NCI-H226 (cell line): ENCODE results near the gene FZD8.

Source experiments
- DNase-seq: peaks from one replicate; pipeline ENCODE4 v3.0.0-alpha.2; 2015

FZD8 gene

DNA sequence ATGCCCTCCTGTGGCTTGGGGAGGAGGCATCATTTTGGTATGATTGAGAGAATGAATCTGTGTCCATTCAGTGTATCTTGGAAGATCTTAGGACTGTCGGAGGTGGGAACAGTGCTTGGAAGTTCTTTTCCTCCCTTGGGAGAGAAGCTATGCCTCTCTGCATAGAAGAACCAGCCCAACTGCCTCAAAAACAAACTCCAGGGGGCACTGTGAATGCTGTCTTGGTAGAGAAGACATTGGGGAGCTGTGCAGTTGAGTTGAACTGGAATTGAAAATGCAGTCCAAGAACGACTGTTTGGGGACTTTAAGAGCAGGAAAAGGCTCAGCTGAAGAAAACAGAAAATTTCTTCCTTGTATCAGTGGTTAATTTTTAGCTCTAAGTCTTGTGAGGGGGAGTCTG is 41.9 kb downstream of the FZD8 start:
- no peak for DNase-seq

DNA sequence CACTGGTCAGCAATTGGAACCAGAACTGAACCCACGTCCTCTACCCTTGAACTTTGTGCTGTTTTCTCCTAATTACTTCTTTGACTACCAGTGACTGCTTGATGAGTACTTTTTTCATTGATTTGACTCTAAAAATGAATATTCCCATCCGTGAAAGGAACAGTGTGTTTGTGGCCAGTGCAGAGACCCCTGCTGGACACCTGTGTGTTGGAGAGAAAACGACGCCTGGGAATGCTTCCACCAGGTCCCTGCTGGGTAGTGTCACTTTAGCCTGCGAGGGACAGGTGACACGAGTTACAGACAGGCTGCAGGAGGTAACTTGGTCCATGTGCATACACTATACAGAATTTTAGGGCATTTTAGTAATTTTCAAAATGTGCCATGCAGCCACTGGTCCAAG is 43.7 kb downstream of the FZD8 start:
- DNase-seq: no peak

DNA sequence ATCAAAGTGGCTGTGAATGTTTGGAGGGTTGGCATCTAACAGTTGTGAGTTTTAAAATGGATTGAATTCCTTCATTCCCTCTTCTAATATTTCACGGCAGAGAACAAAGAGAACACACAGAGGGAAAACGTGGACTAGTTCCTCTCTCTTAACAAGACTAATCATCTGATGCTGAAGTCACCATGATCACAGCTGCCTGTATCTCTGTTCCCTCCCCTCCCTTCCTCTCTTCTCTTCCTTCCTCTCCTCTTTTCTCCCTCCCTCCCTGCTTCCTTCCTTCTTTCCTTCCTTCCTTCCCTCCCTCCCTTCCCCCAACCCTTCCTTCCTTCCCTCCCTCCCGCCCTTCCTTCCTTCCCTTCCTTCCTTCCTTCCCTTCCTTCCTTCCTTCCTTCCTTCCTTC is 47.0 kb downstream of the FZD8 start:
- DNase-seq: no peak

DNA sequence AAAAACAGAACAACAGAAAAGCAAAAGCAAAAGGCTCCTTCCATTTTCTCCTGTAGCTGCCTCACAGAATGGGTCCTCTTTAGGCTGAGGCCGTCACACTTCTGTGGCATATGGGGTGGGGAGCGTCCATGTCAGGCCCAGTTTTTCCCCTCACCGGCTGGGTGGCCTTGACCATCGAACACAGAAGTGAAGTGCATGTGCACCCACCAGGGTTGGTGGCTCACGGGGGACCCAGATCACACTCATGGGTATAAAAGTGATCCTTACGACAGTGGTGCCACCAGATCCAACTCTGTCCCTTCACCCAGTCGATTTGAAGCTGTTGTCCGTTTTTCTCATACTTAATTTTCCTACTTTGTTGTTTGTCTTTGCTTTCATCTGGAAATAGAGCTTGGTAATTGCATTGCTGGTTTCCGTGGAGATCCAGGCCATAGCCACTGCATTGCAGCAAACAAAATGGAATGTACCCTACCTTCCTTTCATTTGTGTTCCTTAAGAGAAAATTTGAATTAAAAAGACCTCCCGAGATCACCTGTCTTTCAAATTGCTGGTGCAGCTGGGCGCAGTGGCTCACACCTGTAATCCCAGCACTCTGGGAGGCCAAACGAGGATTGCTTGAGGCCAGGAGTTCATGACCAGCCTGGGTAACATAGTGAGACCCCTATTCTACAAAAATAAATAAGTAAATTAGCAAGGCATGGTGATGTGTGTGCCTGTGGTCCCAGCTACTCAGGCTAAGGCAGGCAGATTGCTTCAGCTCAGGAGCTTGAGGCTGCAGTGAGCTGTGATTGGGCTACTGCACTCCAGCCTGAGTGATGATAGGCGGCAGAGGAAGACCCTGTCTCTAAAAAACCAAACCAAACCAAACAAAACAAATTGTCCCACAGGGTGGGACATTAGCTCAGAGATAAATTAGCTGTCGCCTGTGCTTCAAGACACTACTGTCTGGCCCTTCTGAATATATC is 47.7 kb downstream of the FZD8 start:
- no peak for DNase-seq

DNA sequence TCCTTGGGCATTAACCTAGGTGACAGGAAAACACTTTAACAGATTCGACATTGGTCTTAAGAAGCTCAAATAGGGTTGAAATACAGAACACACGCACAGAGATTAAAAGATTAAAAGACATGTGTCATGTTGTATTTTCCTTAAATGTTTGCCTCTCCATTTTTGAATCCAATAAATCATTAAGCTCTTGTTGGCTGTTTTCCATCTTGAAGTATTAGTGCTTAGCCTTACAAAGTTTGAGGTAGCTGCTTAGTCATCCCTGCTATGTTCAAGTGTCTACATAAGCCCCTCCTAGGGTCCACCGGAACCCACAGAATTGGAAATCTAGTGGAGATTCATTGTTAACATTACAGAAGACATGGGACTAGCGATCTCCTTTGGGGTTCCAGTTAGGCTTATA is 49.7 kb downstream of the FZD8 start:
- DNase-seq: no peak

DNA sequence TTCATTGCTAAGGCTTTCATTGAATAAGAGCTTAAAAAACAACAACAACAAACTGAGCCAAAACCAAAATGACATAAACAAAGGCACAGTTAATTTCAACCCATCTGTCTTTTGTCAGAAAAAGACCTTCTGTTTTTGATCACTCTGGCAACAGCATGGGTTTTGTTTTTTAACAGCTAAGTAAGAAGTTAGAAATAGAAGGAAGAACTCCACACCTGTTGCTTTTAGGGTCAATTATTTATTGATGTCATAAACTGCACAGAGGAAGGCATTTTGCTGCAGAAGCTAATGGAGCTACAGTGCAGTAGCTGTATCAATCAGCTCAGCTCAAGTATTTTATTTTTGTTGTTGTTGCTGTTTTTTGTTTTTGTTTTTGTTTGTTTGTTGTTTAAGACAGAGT is 53.3 kb downstream of the FZD8 start:
- no peak for DNase-seq
